ENCODE data around the gene ARHGEF3.

DNA sequence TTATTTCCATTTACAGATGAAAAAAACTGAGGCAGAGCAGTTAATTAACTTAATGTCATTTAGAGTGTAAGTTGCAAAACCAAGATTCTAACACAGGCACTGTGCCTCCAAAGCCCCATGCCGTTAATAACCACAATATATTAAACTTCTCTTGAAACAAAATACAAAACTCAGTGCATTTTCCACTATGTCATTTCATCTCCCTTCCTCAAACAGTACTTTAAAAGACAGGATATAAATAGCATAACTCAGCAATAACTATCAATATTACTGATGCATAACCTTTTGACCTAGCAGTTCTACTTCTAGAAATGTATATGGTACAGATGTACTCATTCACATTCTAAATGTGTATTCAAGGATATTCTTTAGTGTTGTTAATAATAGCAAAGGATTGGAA is 113.6 kb downstream of the ARHGEF3 start:
- TF ChIP-seq, protein P1, sequence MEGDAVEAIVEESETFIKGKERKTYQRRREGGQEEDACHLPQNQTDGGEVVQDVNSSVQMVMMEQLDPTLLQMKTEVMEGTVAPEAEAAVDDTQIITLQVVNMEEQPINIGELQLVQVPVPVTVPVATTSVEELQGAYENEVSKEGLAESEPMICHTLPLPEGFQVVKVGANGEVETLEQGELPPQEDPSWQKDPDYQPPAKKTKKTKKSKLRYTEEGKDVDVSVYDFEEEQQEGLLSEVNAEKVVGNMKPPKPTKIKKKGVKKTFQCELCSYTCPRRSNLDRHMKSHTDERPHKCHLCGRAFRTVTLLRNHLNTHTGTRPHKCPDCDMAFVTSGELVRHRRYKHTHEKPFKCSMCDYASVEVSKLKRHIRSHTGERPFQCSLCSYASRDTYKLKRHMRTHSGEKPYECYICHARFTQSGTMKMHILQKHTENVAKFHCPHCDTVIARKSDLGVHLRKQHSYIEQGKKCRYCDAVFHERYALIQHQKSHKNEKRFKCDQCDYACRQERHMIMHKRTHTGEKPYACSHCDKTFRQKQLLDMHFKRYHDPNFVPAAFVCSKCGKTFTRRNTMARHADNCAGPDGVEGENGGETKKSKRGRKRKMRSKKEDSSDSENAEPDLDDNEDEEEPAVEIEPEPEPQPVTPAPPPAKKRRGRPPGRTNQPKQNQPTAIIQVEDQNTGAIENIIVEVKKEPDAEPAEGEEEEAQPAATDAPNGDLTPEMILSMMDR (IDR thresholded peaks at IDR 0.05), result no peak
- TF ChIP-seq POLR2A (IDR thresholded peaks at IDR 0.05), result no peak

Data from uterus (tissue), 2 donors.